Measurements from ENCODE around the gene LPCAT1. TPM values are rescaled to one million over a fixed set of nuclear protein-coding genes. Genes with fewer than 3 reads are reported as not detected.

LPCAT1 gene
- total and polyA plus RNA-seq, 10 of the 15 experiments (the other 5 are each of a cell fraction or from before 2014, with no cell fraction given) = 2.3 to 109 (median 72.7) TPM

DNA sequence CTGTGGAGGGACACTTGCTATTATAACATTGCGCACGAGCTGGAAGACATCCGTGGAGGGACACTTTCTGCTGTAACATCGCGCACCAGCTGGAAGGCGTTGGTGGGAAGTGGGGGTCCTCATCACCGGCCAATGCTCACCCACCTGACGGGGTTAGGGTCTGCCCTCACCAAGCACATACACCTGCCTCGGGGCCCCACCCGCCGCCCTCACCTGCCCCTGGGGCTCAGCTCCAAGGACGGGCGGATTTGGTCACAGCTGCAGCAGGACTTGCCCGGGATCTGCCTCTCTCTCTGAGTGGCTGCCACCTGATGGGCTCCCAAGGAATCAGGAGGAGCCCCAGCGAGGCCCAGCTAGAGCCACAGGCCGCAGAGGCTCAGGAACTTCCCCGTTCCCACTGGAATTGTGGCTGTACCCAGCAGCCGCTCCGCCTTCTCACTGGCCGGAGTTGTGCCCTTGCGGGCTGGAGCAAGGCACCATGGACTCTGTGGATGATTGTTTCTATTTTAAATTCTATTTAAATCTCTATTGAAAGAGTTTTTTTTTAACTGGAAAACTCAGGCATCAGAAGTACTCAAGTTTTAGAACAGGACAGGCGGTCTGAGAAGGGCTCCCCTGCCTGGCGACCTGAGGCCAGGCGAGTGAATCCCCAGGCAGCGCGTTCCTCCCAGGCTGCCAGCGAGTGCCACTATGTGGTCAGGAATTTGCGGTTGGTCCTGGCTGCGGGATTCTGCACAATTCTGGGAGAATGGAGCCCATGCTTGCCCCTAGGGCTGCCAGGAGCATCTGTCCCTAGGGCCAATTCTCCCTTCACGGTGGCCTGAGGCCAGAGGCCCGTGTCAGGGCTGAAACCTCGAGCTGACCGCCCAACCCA, 39.7 kb downstream of the LPCAT1 start:
- Histone ChIP-seq H3K79me2 (ENCODE audit: control insufficient read depth, insufficient read depth, low read length) (peaks cover 49% of the 10 kb centered on the region), H3K4me3 (no peak overlapping the region), H4K20me1 (ENCODE audit: control insufficient read depth, insufficient read depth) (no peaks in the 10 kb centered on the region), H2AFZ (ENCODE audit: control insufficient read depth, low read depth, low read length) (no peak overlapping the region), H3K27me3 (replicated peaks in 1 of 2; ENCODE audit: control insufficient read depth in 2 of 2, insufficient read depth in 2 of 2, low read length in 1 of 2) (no peaks in the 10 kb centered on the region), H3K4me1 (ENCODE audit: control insufficient read depth, insufficient read depth, low read length) (peaks cover 65% of the 10 kb centered on the region), H3K36me3 (ENCODE audit: control insufficient read depth in 2 of 2, insufficient read depth in 2 of 2, low read length in 1 of 2) (peaks cover 19 to 42% of the 10 kb centered on the region in 2 experiments), H3K9me3 (replicated peaks; ENCODE audit: control insufficient read depth, insufficient read depth, low read length) (no peaks in the 10 kb centered on the region), H3K27ac (ENCODE audit: control insufficient read depth, insufficient read depth) (peak overlapping the region; percentile 86), H3K4me2 (ENCODE audit: control insufficient read depth, insufficient read depth) (peak overlapping the region; percentile 95), H3K9ac (ENCODE audit: control insufficient read depth, insufficient read depth, low read length) (peak overlapping the region; percentile 77)
- DNase-seq (ENCODE audit: low read depth, low spot score) (no peak), ATAC-seq (no peak), FAIRE-seq (no peak)
- SMC1A ChIA-PET (ENCODE audit: uncharacterized antibody, unreplicated experiment) = interaction anchor here (0.7 to 9.4 kb wide), 8 partner anchors 8 to 161 kb away, joined by 3 to 93 read pairs (median 6); no protein-coding TSS in a partner anchor
- TF ChIP-seq TAF1 (IDR thresholded peaks at IDR 0.05; ENCODE audit: borderline replicate concordance, low read depth, low read length) (no peak), LARP7 (IDR thresholded peaks at IDR 0.05) (no peak), POLR2A (IDR thresholded peaks at IDR 0.05; ENCODE audit: low read depth, low read length) (peak; percentile 4; the same call in 1 of the 2 replicates), ZNF207 (IDR thresholded peaks at IDR 0.05; ENCODE audit: borderline replicate concordance) (no peak)
- POLR2A ChIA-PET = interaction anchor here (0.8 to 10.2 kb wide), 7 partner anchors 8 to 188 kb away, joined by 3 to 108 read pairs (median 6); no protein-coding TSS in a partner anchor
- CTCF ChIA-PET = interaction anchor here (0.6 to 2.9 kb wide), 8 partner anchors 14 to 169 kb away, joined by 3 to 20 read pairs (median 4); no protein-coding TSS in a partner anchor
- in situ Hi-C loops (cut with MboI) (no loop called here), intact Hi-C loops (cut with micrococcal nuclease; ENCODE audit: unreplicated experiment) (no loop called here)
- RAD21 ChIA-PET (ENCODE audit: unreplicated experiment) = interaction anchor here (1.0 to 4.5 kb wide), 6 partner anchors 9 to 52 kb away, joined by 3 to 41 read pairs (median 16); no protein-coding TSS in a partner anchor
- no TSS peak for BruUV-seq (replicated peaks)
- WGBS (ENCODE audit: insufficient coverage, insufficient replicate concordance, low lambda C conversion rate, missing lambda C conversion rate) = 81% methylated on average over 33 of the region's 33 CpGs

- no peak overlapping the region for H3K4me2 ChIP-seq (ENCODE audit: control insufficient read depth, insufficient read depth)
- in situ Hi-C loops (cut with MboI) (no loop called here), intact Hi-C loops (cut with micrococcal nuclease; ENCODE audit: unreplicated experiment) (no loop called here)
- H3K79me2 ChIP-seq (ENCODE audit: control insufficient read depth, insufficient read depth, low read length) = peaks cover 42% of the 10 kb centered on the region
- H3K4me3 ChIP-seq = no peak overlapping the region
- peaks cover 58% of the 10 kb centered on the region for H3K4me1 ChIP-seq (ENCODE audit: control insufficient read depth, insufficient read depth, low read length)
- WGBS (ENCODE audit: insufficient coverage, insufficient replicate concordance, low lambda C conversion rate, missing lambda C conversion rate) = 91% methylated on average over 13 of the region's 13 CpGs
- SMC1A ChIA-PET (ENCODE audit: uncharacterized antibody, unreplicated experiment) = interaction anchor here (1.4 to 9.4 kb wide), 3 partner anchors 9 to 20 kb away, joined by 6 to 93 read pairs (median 18); no protein-coding TSS in a partner anchor
- CTCF ChIA-PET = interaction anchor here (0.8 to 5.4 kb wide), 6 partner anchors 8 to 162 kb away, joined by 3 to 43 read pairs (median 5); no protein-coding TSS in a partner anchor
- TF ChIP-seq, protein P1, sequence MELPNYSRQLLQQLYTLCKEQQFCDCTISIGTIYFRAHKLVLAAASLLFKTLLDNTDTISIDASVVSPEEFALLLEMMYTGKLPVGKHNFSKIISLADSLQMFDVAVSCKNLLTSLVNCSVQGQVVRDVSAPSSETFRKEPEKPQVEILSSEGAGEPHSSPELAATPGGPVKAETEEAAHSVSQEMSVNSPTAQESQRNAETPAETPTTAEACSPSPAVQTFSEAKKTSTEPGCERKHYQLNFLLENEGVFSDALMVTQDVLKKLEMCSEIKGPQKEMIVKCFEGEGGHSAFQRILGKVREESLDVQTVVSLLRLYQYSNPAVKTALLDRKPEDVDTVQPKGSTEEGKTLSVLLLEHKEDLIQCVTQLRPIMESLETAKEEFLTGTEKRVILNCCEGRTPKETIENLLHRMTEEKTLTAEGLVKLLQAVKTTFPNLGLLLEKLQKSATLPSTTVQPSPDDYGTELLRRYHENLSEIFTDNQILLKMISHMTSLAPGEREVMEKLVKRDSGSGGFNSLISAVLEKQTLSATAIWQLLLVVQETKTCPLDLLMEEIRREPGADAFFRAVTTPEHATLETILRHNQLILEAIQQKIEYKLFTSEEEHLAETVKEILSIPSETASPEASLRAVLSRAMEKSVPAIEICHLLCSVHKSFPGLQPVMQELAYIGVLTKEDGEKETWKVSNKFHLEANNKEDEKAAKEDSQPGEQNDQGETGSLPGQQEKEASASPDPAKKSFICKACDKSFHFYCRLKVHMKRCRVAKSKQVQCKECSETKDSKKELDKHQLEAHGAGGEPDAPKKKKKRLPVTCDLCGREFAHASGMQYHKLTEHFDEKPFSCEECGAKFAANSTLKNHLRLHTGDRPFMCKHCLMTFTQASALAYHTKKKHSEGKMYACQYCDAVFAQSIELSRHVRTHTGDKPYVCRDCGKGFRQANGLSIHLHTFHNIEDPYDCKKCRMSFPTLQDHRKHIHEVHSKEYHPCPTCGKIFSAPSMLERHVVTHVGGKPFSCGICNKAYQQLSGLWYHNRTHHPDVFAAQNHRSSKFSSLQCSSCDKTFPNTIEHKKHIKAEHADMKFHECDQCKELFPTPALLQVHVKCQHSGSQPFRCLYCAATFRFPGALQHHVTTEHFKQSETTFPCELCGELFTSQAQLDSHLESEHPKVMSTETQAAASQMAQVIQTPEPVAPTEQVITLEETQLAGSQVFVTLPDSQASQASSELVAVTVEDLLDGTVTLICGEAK (IDR thresholded peaks at IDR 0.05; ENCODE audit: borderline replicate concordance) = no peak
- peak; percentile 50 for TF ChIP-seq POLR2A (IDR thresholded peaks at IDR 0.05; ENCODE audit: low read depth, low read length)
- DNase-seq (ENCODE audit: low read depth, low spot score) (no peak), ATAC-seq (no peak), FAIRE-seq (no peak)
- H3K27me3 ChIP-seq (replicated peaks in 1 of 2; ENCODE audit: control insufficient read depth in 2 of 2, insufficient read depth in 2 of 2, low read length in 1 of 2) = no peaks in the 10 kb centered on the region
- no peak overlapping the region for H2AFZ ChIP-seq (ENCODE audit: control insufficient read depth, low read depth, low read length)
- H4K20me1 ChIP-seq (ENCODE audit: control insufficient read depth, insufficient read depth) = no peaks in the 10 kb centered on the region
- H3K27ac ChIP-seq (ENCODE audit: control insufficient read depth, insufficient read depth) = no peak overlapping the region
- no TSS peak for BruUV-seq (replicated peaks)
- peaks cover 25 to 45% of the 10 kb centered on the region in 2 experiments for H3K36me3 ChIP-seq (ENCODE audit: control insufficient read depth in 2 of 2, insufficient read depth in 2 of 2, low read length in 1 of 2)
- RAD21 ChIA-PET (ENCODE audit: unreplicated experiment) = interaction anchor here (1.6 to 3.5 kb wide), 2 partner anchors 10 to 19 kb away, joined by 8 to 14 read pairs; no protein-coding TSS in a partner anchor
- no peaks in the 10 kb centered on the region for H3K9me3 ChIP-seq (replicated peaks; ENCODE audit: control insufficient read depth, insufficient read depth, low read length)
- no peak overlapping the region for H3K9ac ChIP-seq (ENCODE audit: control insufficient read depth, insufficient read depth, low read length)
- POLR2A ChIA-PET = interaction anchor here (0.5 to 10.2 kb wide), 5 partner anchors 9 to 40 kb away, joined by 3 to 108 read pairs (median 3); no protein-coding TSS in a partner anchor
These were observed 40.7 kb downstream of the LPCAT1 start for GRCh38 chr5:1483064-1483463.
